Osteoblast (primary cell): Measurements from ENCODE around the gene SLC13A3. TPM values are rescaled to one million over a fixed set of nuclear protein-coding genes. Genes with fewer than 3 reads are reported as not detected.
"Not testable (repeated sequence)": the region's sequence is repeated elsewhere in the genome, so short reads cannot be mapped to it uniquely, and the experiment has no call there.

Source experiments
- DNase-seq: peaks from one replicate; pipeline ENCODE4 v3.0.0; 2011; ENCODE audit warnings: low spot score, mixed read lengths; ENCODE audit not compliant: insufficient read length; ENCODE audit errors: missing footprints
- H2AFZ ChIP-seq: 2 replicates; pipeline ENCODE4 v1.6.0; 2011; ENCODE audit warnings: mild to moderate bottlenecking, low read length
- H3K27ac ChIP-seq: 2 replicates; pipeline ENCODE4 v1.5.1; 2011; ENCODE audit warnings: mild to moderate bottlenecking, low read depth, low read length, moderate library complexity
- H3K27me3 ChIP-seq: 2 replicates; pipeline ENCODE4 v1.6.0; 2012; ENCODE audit warnings: mild to moderate bottlenecking, control low read depth, inconsistent platforms, low read length, moderate library complexity; ENCODE audit not compliant: insufficient read depth
- H3K36me3 ChIP-seq: 2 replicates; pipeline ENCODE4 v1.5.1; 2011; ENCODE audit warnings: mild to moderate bottlenecking, low read length, control low read depth, moderate library complexity; ENCODE audit not compliant: insufficient read depth
- H3K4me1 ChIP-seq: 2 replicates; pipeline ENCODE4 v1.5.1; 2011; ENCODE audit warnings: mild to moderate bottlenecking, low read length, control low read depth, moderate library complexity; ENCODE audit not compliant: insufficient read depth
- H3K4me2 ChIP-seq: 2 replicates; pipeline ENCODE4 v1.6.0; 2011; ENCODE audit warnings: mild to moderate bottlenecking, low read length; ENCODE audit not compliant: insufficient read depth
- H3K4me3 ChIP-seq: fragments of 200-600 bp; sonication (generic); 3 replicates; pipeline ENCODE4 v1.5.1; 2012; ENCODE audit warnings: mild to moderate bottlenecking, low read length, inconsistent platforms; ENCODE audit not compliant: insufficient read depth
- H3K79me2 ChIP-seq: 2 replicates; pipeline ENCODE4 v1.6.0; 2012; ENCODE audit warnings: mild to moderate bottlenecking, low read length, control low read depth, inconsistent platforms; ENCODE audit not compliant: insufficient read depth
- H3K9me3 ChIP-seq: 2 replicates; pipeline ENCODE4 v1.5.1; 2011; ENCODE audit warnings: low read depth, low read length, control low read depth
- H4K20me1 ChIP-seq: 2 replicates; pipeline ENCODE4 v1.6.0; 2012; ENCODE audit warnings: mild to moderate bottlenecking, low read length, control low read depth; ENCODE audit not compliant: insufficient read depth
- total RNA-seq: library from RNA; depleted of rRNA; stranded (reverse); fragments of >200 nt; gene quantifications from 2 replicates; pipeline ENCODE4 v1.2.3, GENCODE V29; 2012
- TF ChIP-seq, protein P1 (sequence below): IDR thresholded peaks from 2 replicates; pipeline ENCODE4 v1.5.1; 2011; ENCODE audit warnings: mild to moderate bottlenecking, low read depth, low read length, moderate library complexity; ENCODE audit errors: extremely low read depth

The SLC13A3 gene
- total RNA-seq, 1 donor, result 1.8 TPM

DNA sequence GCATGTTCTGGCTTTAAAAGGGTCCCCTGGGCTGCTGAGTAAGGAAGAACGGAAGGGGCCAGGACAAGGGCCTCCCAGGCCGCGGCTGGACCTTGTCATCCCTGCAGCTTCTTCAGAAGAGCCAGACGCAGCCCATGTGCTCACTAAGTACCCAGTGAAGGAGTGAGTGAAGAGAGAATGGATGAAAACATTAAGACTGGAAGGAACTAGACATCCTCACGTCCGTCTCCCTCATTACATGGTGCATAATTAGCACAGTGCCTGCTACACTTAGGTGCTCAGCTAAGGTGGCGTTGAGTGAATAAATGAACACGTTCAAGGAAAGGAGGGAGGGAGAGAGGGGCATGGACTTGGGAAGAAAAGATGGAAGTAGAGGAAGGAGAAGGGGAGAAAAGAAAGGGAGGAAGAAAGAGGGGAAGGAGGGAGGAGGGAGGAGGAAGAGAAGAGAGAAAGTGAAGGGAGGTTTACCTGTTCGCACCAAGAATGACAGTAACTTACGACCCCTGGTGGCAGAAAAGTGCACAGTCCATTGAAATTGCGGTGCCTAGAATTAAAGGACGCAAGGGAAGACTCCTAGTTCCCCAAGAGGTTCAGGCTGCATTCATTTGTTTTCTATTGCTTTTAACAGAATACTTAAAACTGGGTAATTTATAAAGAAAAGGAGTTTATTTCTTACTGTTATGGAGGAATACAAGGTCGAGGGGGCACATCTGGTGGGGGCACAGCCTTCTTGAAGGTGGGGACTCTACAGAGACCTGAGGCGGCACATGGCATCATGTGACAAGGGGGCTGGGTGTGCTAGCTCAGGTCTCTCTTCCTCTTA is 30.0 kb upstream of the SLC13A3 start:
- no peaks in the 10 kb centered on the region for H3K4me1 ChIP-seq
- no peak overlapping the region for H3K27ac ChIP-seq
- peaks cover 30% of the 10 kb centered on the region for H3K79me2 ChIP-seq
- no peak overlapping the region for H2AFZ ChIP-seq
- no peak overlapping the region for H3K4me3 ChIP-seq
- no peaks in the 10 kb centered on the region for H3K27me3 ChIP-seq
- TF ChIP-seq, protein P1, sequence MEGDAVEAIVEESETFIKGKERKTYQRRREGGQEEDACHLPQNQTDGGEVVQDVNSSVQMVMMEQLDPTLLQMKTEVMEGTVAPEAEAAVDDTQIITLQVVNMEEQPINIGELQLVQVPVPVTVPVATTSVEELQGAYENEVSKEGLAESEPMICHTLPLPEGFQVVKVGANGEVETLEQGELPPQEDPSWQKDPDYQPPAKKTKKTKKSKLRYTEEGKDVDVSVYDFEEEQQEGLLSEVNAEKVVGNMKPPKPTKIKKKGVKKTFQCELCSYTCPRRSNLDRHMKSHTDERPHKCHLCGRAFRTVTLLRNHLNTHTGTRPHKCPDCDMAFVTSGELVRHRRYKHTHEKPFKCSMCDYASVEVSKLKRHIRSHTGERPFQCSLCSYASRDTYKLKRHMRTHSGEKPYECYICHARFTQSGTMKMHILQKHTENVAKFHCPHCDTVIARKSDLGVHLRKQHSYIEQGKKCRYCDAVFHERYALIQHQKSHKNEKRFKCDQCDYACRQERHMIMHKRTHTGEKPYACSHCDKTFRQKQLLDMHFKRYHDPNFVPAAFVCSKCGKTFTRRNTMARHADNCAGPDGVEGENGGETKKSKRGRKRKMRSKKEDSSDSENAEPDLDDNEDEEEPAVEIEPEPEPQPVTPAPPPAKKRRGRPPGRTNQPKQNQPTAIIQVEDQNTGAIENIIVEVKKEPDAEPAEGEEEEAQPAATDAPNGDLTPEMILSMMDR, result peak; percentile 84
- peaks cover 23% of the 10 kb centered on the region for H4K20me1 ChIP-seq
- H3K4me2 ChIP-seq, result no peak overlapping the region
- DNase-seq, result no peak
- H3K9me3 ChIP-seq, result no peaks in the 10 kb centered on the region
- H3K36me3 ChIP-seq, result peaks cover 16% of the 10 kb centered on the region

GRCh38 chr20:46680684-46681031 is 29.4 kb upstream of the SLC13A3 start:
- Histone ChIP-seq H3K27me3 (no peaks in the 10 kb centered on the region), H3K4me1 (no peaks in the 10 kb centered on the region), H3K9me3 (no peaks in the 10 kb centered on the region), H3K79me2 (peaks cover 25% of the 10 kb centered on the region), H2AFZ (no peak overlapping the region), H3K4me3 (no peak overlapping the region), H3K27ac (no peak overlapping the region), H4K20me1 (peaks cover 23% of the 10 kb centered on the region), H3K4me2 (no peak overlapping the region), H3K36me3 (peaks cover 13% of the 10 kb centered on the region)
- TF ChIP-seq, protein P1, result no peak
- DNase-seq, result no peak

GRCh38 chr20:46678516-46678915 is 27.3 kb upstream of the SLC13A3 start:
- no peak overlapping the region for H2AFZ ChIP-seq
- peaks cover 6% of the 10 kb centered on the region for H3K79me2 ChIP-seq
- H3K4me2 ChIP-seq, result no peak overlapping the region
- H3K27me3 ChIP-seq, result no peaks in the 10 kb centered on the region
- peaks cover 6% of the 10 kb centered on the region for H3K36me3 ChIP-seq
- no peak overlapping the region for H3K27ac ChIP-seq
- TF ChIP-seq, protein P1, result no peak
- H4K20me1 ChIP-seq, result peaks cover 23% of the 10 kb centered on the region
- H3K4me1 ChIP-seq, result no peaks in the 10 kb centered on the region
- H3K4me3 ChIP-seq, result no peak overlapping the region
- no peaks in the 10 kb centered on the region for H3K9me3 ChIP-seq
- DNase-seq, result no peak

DNA sequence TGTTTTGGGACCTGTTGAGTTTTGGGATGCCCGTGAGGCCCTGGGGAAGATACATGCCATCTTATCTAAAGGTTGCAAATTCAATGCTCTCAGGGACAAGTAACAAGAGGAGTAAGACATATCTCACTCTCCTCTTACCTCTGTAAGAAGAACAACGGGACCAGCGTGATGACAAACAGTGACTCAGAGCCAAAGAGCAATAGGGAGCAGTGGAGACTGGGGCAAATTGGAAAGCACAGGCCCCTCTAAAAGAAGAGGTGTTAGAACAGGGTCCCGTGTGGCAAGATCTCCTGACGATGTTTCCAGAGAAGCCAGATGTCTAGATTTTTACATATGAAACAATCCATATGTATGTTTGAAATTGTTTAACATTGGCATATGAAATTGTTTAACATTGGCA is 26.3 kb upstream of the SLC13A3 start:
- Histone ChIP-seq H3K4me3 (no peak overlapping the region), H4K20me1 (peaks cover 23% of the 10 kb centered on the region), H3K79me2 (peaks cover 2% of the 10 kb centered on the region), H3K4me1 (no peaks in the 10 kb centered on the region), H3K36me3 (peaks cover 6% of the 10 kb centered on the region), H3K27ac (no peak overlapping the region), H2AFZ (no peak overlapping the region), H3K4me2 (no peak overlapping the region), H3K9me3 (no peaks in the 10 kb centered on the region), H3K27me3 (no peaks in the 10 kb centered on the region)
- TF ChIP-seq, protein P1, result no peak
- peak; percentile 21 for DNase-seq

- H4K20me1 ChIP-seq, result peaks cover 18% of the 10 kb centered on the region
- not testable (repeated sequence) for H3K4me1 ChIP-seq, H3K27me3 ChIP-seq, H3K79me2 ChIP-seq, H3K4me2 ChIP-seq, H2AFZ ChIP-seq, H3K4me3 ChIP-seq, H3K27ac ChIP-seq, H3K9me3 ChIP-seq, H3K36me3 ChIP-seq
- DNase-seq, result peak; percentile 13
Measured at GRCh38 chr20:46676649-46677316, 25.5 kb upstream of the SLC13A3 start.
